ENCODE measurements around the gene EXOC6. TPM values are rescaled to one million over a fixed set of nuclear protein-coding genes. Genes with fewer than 3 reads are reported as not detected.

EXOC6 gene
- total RNA-seq, 1 experiment from 2014 or later: 12.9 TPM

- ChIA-PET POLR2A (no interaction called here), CTCF (no interaction called here), RAD21 (ENCODE audit: low non-redundant PET in 1 of 2, low total read pairs in 2 of 2, uncharacterized antibody in 2 of 2, unreplicated experiment in 2 of 2) (no interaction called here)
- BruUV-seq (replicated peaks): no TSS peak
- Histone ChIP-seq H3K27me3 (ENCODE audit: insufficient read depth, low read length) (no peaks in the 10 kb centered on the region), H4K20me1 (ENCODE audit: insufficient read depth) (no peaks in the 10 kb centered on the region), H2AFZ (ENCODE audit: low read depth, low read length, poor library complexity, severe bottlenecking) (no peak overlapping the region), H3K4me3 (replicated peaks in 1 of 2; ENCODE audit: low read depth in 1 of 2, low read length in 2 of 2) (no peak overlapping the region), H3K9me3 (ENCODE audit: control insufficient read depth in 1 of 2, insufficient read depth in 1 of 2, low read depth in 1 of 2, low read length in 2 of 2) (no peaks in the 10 kb centered on the region), H3K4me1 (ENCODE audit: control insufficient read depth in 1 of 2, insufficient read depth in 2 of 2, low read length in 2 of 2) (no peaks in the 10 kb centered on the region), H3K36me3 (ENCODE audit: control insufficient read depth in 1 of 2, insufficient read depth in 2 of 2, low read length in 2 of 2) (no peaks in the 10 kb centered on the region), H3K9ac (ENCODE audit: low read length) (no peak overlapping the region), H3K4me2 (ENCODE audit: low read length) (no peak overlapping the region), H3K27ac (ENCODE audit: low read depth, low read length) (no peak overlapping the region), H3K79me2 (ENCODE audit: insufficient read depth, low read length) (no peaks in the 10 kb centered on the region), H3K9me2 (ENCODE audit: insufficient read depth) (no peaks in the 10 kb centered on the region)
- intact Hi-C loops (cut with micrococcal nuclease): no loop called here
- ATAC-seq: no peak
- no peak for TF ChIP-seq YY1 (IDR thresholded peaks at IDR 0.05; ENCODE audit: extremely low read depth, insufficient replicate concordance, low read depth, low read length)
- no peak for TF ChIP-seq RAD21 (IDR thresholded peaks at IDR 0.05; ENCODE audit: low read depth)
- no peak for TF ChIP-seq CTCF (IDR thresholded peaks at IDR 0.05 in 2 of 3, conservative IDR thresholded peaks at IDR 0.05 in 1 of 3; ENCODE audit: borderline replicate concordance in 1 of 3, insufficient read depth in 1 of 3, low read depth in 2 of 3, low read length in 2 of 3)
- TF ChIP-seq FOSL1 (IDR thresholded peaks at IDR 0.05; ENCODE audit: low read depth): no peak
- no peak for TF ChIP-seq ZBTB33 (IDR thresholded peaks at IDR 0.05; ENCODE audit: extremely low read depth, insufficient replicate concordance, low read length)
- no peak for TF ChIP-seq SP1 (IDR thresholded peaks at IDR 0.05; ENCODE audit: low read depth)
- TF ChIP-seq CEBPB (IDR thresholded peaks at IDR 0.05; ENCODE audit: low read depth): no peak
- no peak for TF ChIP-seq EGR1 (IDR thresholded peaks at IDR 0.05; ENCODE audit: low read depth)
- TF ChIP-seq CBX3 (IDR thresholded peaks at IDR 0.05; ENCODE audit: low read depth): no peak
- TF ChIP-seq SIN3A (IDR thresholded peaks at IDR 0.05; ENCODE audit: low read depth): no peak
- DNase-seq (ENCODE audit: low read depth, low spot score): no peak
These were observed 213.5 kb downstream of the EXOC6 start for GRCh38 chr10:93061594-93062513.
